Esophagus muscularis mucosa (tissue), 4 donors: ENCODE measurements around the gene TBCD.

Experiments used
- CTCF ChIP-seq, 3 experiments: fragments of 200-600 bp in 2 of 3; fragments of 450-650 bp in 1 of 3; sonication (generic) in 2 of 3; IDR thresholded peaks; one replicate each; pipeline ENCODE4 v1.5.1; 2017 to 2019; ENCODE audit warnings: antibody characterized with exemption in 3 of 3, mild to moderate bottlenecking in 2 of 3, moderate library complexity in 1 of 3
- EP300 ChIP-seq: sonication (generic); formaldehyde crosslinking; IDR thresholded peaks from one replicate; pipeline ENCODE4 v1.6.1; 2017; ENCODE audit warnings: antibody characterized with exemption
- POLR2A ChIP-seq: fragments of 450-650 bp; IDR thresholded peaks from one replicate; pipeline ENCODE4 v1.6.1; 2017; ENCODE audit warnings: antibody characterized with exemption, moderate library complexity, mild to moderate bottlenecking, low read depth
- POLR2AphosphoS5 ChIP-seq, 2 donors: sonication (generic); formaldehyde crosslinking; IDR thresholded peaks; one replicate each; pipeline ENCODE4 v1.6.1; 2017; ENCODE audit warnings: antibody characterized with exemption in 2 of 2

- TF ChIP-seq POLR2AphosphoS5 (IDR thresholded peaks at IDR 0.05), result peak in 1 of 2 donors; percentile 53
- TF ChIP-seq CTCF (IDR thresholded peaks at IDR 0.05), result no peak
- no peak for TF ChIP-seq EP300
- no peak for TF ChIP-seq POLR2A
Measured at GRCh38 chr17:82881900-82882714, 130.2 kb downstream of the TBCD start.
